H1 (cell line): ENCODE measurements around the gene SART1. TPM values are rescaled to one million over a fixed set of nuclear protein-coding genes. Genes with fewer than 3 reads are reported as not detected.

Source experiments
- CTBP2 ChIP-seq: IDR thresholded peaks from 2 replicates; pipeline ENCODE4 v1.7.0; 2011; ENCODE audit warnings: borderline replicate concordance, mild to moderate bottlenecking, moderate library complexity, mixed read lengths, low read length; ENCODE audit not compliant: insufficient read depth, insufficient read length
- SP1 ChIP-seq: IDR thresholded peaks from 2 replicates; pipeline ENCODE4 v1.6.1; 2011; ENCODE audit warnings: low read depth, low read length
- polyA plus RNA-seq, 7 experiments: library from polyadenylated mRNA; depleted of rRNA in 3 of 7; stranded (reverse) in 5 of 7; unstranded in 2 of 7; fragments of >200 nt in 5 of 7; fragments of 200-250 nt in 2 of 7; gene quantifications; 1 replicate in 5 of 7; 2 replicates in 1 of 7; 4 replicates in 1 of 7; pipeline versions ENCODE4 v1.2.1 to v1.2.3, GENCODE V29; 2011 to 2013; ENCODE audit warnings: missing spikeins in 2 of 7, mixed read lengths in 2 of 7
- total RNA-seq: library from RNA; stranded (reverse); fragmentation: NEBNext Ultra II Directional; extraction: Animal tissue kit (Norgen Biotek cat#: 25700); gene quantifications from 2 replicates; pipeline ENCODE4 v1.2.1, GENCODE V29; 2021

The SART1 gene
- total and polyA plus RNA-seq, 2 of the 8 experiments (the other 6 are each of a cell fraction or from before 2014, with no cell fraction given) = 9.7 to 46.1 TPM

GRCh38 chr11:65960824-65961266 lies 689 bp upstream of the SART1 start (continued):
- TF ChIP-seq SP1 (no peak), CTBP2 (no peak)
